Hepatocyte (in vitro differentiated cells): ENCODE measurements around the gene BCL2L12. TPM values are rescaled to one million over a fixed set of nuclear protein-coding genes. Genes with fewer than 3 reads are reported as not detected.

ENCODE experiments used
- DNase-seq: peaks from one replicate; pipeline ENCODE4 v3.0.0-alpha.2; 2016; ENCODE audit warnings: low spot score
- H2AFZ ChIP-seq: fragments of 200-600 bp; sonication (generic); 2 replicates; pipeline ENCODE4 v1.6.0; 2016; ENCODE audit warnings: antibody characterized with exemption, mild to moderate bottlenecking
- H3K27ac ChIP-seq: fragments of 200-600 bp; sonication (generic); 2 replicates; pipeline ENCODE4 v1.5.1; 2016; ENCODE audit warnings: mild to moderate bottlenecking
- H3K27me3 ChIP-seq: fragments of 200-600 bp; sonication (generic); 2 replicates; pipeline ENCODE4 v1.6.1; 2016
- H3K36me3 ChIP-seq: fragments of 200-600 bp; sonication (generic); replicated peaks from 2 replicates; pipeline ENCODE4 v1.5.1; 2016; ENCODE audit warnings: low read depth; ENCODE audit not compliant: insufficient read depth
- H3K4me1 ChIP-seq: fragments of 200-600 bp; sonication (generic); 2 replicates; pipeline ENCODE4 v1.5.1; 2016; ENCODE audit warnings: mild to moderate bottlenecking, moderate library complexity; ENCODE audit not compliant: insufficient read depth
- H3K4me2 ChIP-seq: fragments of 200-600 bp; sonication (generic); 2 replicates; pipeline ENCODE4 v1.6.0; 2016
- H3K4me3 ChIP-seq: fragments of 200-600 bp; sonication (generic); 2 replicates; pipeline ENCODE4 v1.5.1; 2016; ENCODE audit warnings: mild to moderate bottlenecking
- H3K79me2 ChIP-seq: fragments of 200-600 bp; sonication (generic); 2 replicates; pipeline ENCODE4 v1.6.0; 2017; ENCODE audit warnings: mild to moderate bottlenecking
- H3K9me2 ChIP-seq: fragments of 200-600 bp; sonication (generic); replicated peaks from 2 replicates; pipeline ENCODE4 v1.6.0; 2017; ENCODE audit warnings: mild to moderate bottlenecking; ENCODE audit not compliant: insufficient read depth
- H3K9me3 ChIP-seq: fragments of 200-600 bp; sonication (generic); 2 replicates; pipeline ENCODE4 v1.5.1; 2016; ENCODE audit warnings: low read depth, mild to moderate bottlenecking
- H4K20me1 ChIP-seq: fragments of 200-600 bp; sonication (generic); 2 replicates; pipeline ENCODE4 v1.6.0; 2016; ENCODE audit warnings: mild to moderate bottlenecking; ENCODE audit not compliant: insufficient read depth, poor library complexity, severe bottlenecking
- EZH2 ChIP-seq: fragments of 200-600 bp; sonication (generic); IDR thresholded peaks from 2 replicates; pipeline ENCODE4 v1.6.1; 2016; ENCODE audit warnings: antibody characterized with exemption, mild to moderate bottlenecking, borderline replicate concordance
- EZH2phosphoT487 ChIP-seq: fragments of 200-600 bp; sonication (generic); IDR thresholded peaks from one replicate; pipeline ENCODE4 v1.6.1; 2018; ENCODE audit warnings: antibody characterized with exemption, mild to moderate bottlenecking, low read depth, moderate library complexity; ENCODE audit not compliant: unreplicated experiment, severe bottlenecking
- WGBS: methylation state at CpG from one replicate; pipeline ENCODE4 v1.1.6; 2016; ENCODE audit warnings: low lambda C conversion rate; ENCODE audit errors: missing lambda C conversion rate; 5-methylcytosine and 5-hydroxymethylcytosine counted together
- polyA plus RNA-seq: library from polyadenylated mRNA; unstranded; fragments of >200 nt; fragmentation: Nextera tagmentation; extraction: Ambion mirVana; gene quantifications from 2 replicates; pipeline ENCODE4 v1.2.1, GENCODE V29; 2016
- total RNA-seq: library from RNA; depleted of rRNA; stranded (reverse); fragments of >200 nt; gene quantifications from 2 replicates; pipeline ENCODE4 v1.2.3, GENCODE V29; 2014
- TF ChIP-seq, protein P1 (sequence below): fragments of 200-600 bp; sonication (generic); IDR thresholded peaks from 2 replicates; pipeline ENCODE4 v1.5.1; 2016; ENCODE audit warnings: antibody characterized with exemption, mild to moderate bottlenecking; ENCODE audit not compliant: poor library complexity

Gene BCL2L12
- total and polyA plus RNA-seq, 2 experiments from 2014 or later: 4.9 to 28.3 TPM

DNA sequence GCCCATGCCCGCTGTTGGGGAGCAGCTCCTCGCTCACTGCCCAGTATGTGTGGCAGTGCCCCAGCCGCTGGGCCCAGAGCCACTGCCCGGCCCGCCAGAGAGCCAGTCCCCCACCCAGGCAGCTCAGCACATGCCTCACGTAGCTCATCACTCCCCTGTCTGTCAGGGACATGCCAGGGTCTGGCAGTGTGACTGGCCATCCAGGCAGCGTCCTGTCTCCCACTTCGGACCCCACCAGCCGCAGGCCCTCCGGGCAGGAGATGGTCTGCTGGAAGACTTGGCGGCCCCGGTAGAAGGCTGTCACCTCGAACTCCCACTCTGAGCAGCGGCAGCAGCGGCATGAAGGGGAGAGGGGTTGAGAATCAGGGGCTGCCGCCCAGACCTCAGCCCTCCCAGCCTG lies 3.7 kb upstream of the BCL2L12 start:
- 97% methylated on average over 16 of the region's 16 CpGs for whole genome bisulfite sequencing
- H3K9me3 ChIP-seq: no peaks in the 10 kb centered on the region
- no peak for TF ChIP-seq EZH2
- TF ChIP-seq, protein P1, sequence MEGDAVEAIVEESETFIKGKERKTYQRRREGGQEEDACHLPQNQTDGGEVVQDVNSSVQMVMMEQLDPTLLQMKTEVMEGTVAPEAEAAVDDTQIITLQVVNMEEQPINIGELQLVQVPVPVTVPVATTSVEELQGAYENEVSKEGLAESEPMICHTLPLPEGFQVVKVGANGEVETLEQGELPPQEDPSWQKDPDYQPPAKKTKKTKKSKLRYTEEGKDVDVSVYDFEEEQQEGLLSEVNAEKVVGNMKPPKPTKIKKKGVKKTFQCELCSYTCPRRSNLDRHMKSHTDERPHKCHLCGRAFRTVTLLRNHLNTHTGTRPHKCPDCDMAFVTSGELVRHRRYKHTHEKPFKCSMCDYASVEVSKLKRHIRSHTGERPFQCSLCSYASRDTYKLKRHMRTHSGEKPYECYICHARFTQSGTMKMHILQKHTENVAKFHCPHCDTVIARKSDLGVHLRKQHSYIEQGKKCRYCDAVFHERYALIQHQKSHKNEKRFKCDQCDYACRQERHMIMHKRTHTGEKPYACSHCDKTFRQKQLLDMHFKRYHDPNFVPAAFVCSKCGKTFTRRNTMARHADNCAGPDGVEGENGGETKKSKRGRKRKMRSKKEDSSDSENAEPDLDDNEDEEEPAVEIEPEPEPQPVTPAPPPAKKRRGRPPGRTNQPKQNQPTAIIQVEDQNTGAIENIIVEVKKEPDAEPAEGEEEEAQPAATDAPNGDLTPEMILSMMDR: no peak
- no peak for TF ChIP-seq EZH2phosphoT487
- H3K27me3 ChIP-seq: no peaks in the 10 kb centered on the region
- H2AFZ ChIP-seq: no peak overlapping the region
- no peak overlapping the region for H3K4me3 ChIP-seq
- H3K4me2 ChIP-seq: no peak overlapping the region
- DNase-seq: no peak
- H3K9me2 ChIP-seq: no peaks in the 10 kb centered on the region
- H3K27ac ChIP-seq: no peak overlapping the region
- H3K79me2 ChIP-seq: peaks cover 20% of the 10 kb centered on the region
- H4K20me1 ChIP-seq: no peaks in the 10 kb centered on the region
- no peaks in the 10 kb centered on the region for H3K36me3 ChIP-seq
- H3K4me1 ChIP-seq: peaks cover 12% of the 10 kb centered on the region

DNA sequence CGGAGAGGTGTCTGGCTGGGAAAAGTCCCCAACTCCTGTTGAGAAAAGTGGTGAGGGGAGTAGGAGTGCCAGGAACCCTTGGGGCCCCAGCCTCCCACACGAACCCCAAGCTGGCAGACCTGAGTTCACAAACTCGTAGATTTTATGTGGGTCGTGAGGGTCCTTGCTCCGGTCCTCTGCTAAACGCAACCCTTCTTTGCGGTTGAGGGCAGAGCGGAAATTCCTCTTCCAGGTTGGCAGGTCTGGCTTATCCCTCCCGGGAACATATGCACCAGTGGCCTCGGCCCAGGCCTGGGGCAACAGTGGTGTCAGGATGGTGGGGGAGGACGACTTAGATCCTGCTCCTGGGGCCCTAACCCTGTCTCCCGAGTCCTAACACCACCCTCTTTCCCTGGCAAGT lies 2.5 kb upstream of the BCL2L12 start:
- H3K4me3 ChIP-seq: no peak overlapping the region
- H3K9me3 ChIP-seq: no peaks in the 10 kb centered on the region
- peaks cover 12% of the 10 kb centered on the region for H3K4me1 ChIP-seq
- H3K9me2 ChIP-seq: no peaks in the 10 kb centered on the region
- peak overlapping the region; percentile 94 for H3K4me2 ChIP-seq
- no peak for DNase-seq
- no peaks in the 10 kb centered on the region for H3K36me3 ChIP-seq
- TF ChIP-seq EZH2phosphoT487 (no peak), EZH2 (no peak)
- TF ChIP-seq, protein P1: no peak
- H3K27me3 ChIP-seq: no peaks in the 10 kb centered on the region
- H4K20me1 ChIP-seq: no peaks in the 10 kb centered on the region
- WGBS: 88% methylated on average over 12 of the region's 12 CpGs
- H3K27ac ChIP-seq: no peak overlapping the region
- no peak overlapping the region for H2AFZ ChIP-seq
- peaks cover 31% of the 10 kb centered on the region for H3K79me2 ChIP-seq

DNA sequence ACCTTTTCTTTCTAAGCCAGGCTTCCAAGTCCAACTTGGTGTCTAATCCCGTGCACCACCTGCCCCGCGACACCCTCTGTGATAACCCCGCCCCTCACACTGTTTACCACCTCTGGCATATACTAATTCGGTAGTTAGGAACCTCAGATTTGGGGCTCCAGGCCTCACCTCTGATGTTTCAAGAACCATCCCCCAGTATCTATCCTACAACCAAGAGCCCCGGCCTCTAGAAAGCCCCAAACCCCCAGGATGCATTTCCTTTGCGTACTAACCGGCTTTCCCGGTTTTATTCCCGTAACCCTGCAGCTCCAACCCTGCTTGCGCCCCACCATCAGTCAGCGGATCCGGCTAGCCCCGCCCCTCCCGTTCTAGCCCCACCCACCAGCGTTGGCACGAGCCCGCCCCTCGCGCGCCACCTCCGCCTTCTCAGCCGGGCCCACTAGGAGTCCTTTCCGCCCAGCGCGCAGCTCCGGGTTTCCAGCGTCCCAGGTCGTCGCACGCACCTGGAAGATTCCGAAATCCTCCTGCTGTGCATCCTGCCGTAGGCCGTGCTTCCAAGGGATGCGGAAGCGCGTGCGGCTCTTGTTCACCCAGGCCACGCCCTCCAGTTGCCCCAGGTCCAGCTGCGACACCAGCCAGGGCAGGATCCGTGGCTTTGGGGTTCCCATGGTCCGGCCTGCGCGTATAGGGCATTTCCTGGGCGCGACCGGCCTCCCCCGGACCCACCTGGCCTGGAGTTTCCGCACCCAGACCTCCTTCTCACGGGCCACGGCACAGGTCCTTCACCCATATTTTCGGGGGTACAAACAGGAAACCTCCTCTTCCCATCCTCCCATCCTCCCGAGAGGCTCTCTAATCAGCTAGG lies 1.3 kb upstream of the BCL2L12 start:
- H3K4me3 ChIP-seq: peak overlapping the region; percentile 43
- H3K9me3 ChIP-seq: no peaks in the 10 kb centered on the region
- H3K4me2 ChIP-seq: peak overlapping the region; percentile 94
- H3K9me2 ChIP-seq: no peaks in the 10 kb centered on the region
- TF ChIP-seq EZH2 (no peak), EZH2phosphoT487 (no peak)
- TF ChIP-seq, protein P1: no peak
- no peak overlapping the region for H2AFZ ChIP-seq
- peaks cover 12% of the 10 kb centered on the region for H3K4me1 ChIP-seq
- H3K79me2 ChIP-seq: peaks cover 37% of the 10 kb centered on the region
- peak; percentile 96 for DNase-seq
- H3K36me3 ChIP-seq: no peaks in the 10 kb centered on the region
- no peaks in the 10 kb centered on the region for H3K27me3 ChIP-seq
- H3K27ac ChIP-seq: peak overlapping the region; percentile 81
- no peaks in the 10 kb centered on the region for H4K20me1 ChIP-seq
- under 1% methylated on average over 34 of the region's 53 CpGs for WGBS
